G401.6 (cell line): ENCODE results near the gene ADAMTS2.

ENCODE experiments used
- FAIRE-seq: peaks from 2 replicates; lab custom pipeline; 2012; peaks lifted over from hg19 to GRCh38; lab: Jason Lieb, UNC

The ADAMTS2 gene

GRCh38 chr5:179266291-179267070, 78.8 kb downstream of the ADAMTS2 start:
- no peak for FAIRE-seq

- FAIRE-seq: no peak
These were observed 79.6 kb downstream of the ADAMTS2 start for GRCh38 chr5:179265514-179266290.

- FAIRE-seq: no peak
These were observed 80.3 kb downstream of the ADAMTS2 start for GRCh38 chr5:179264783-179265513.

- FAIRE-seq: no peak
These were observed 81.0 kb downstream of the ADAMTS2 start for GRCh38 chr5:179264053-179264782.

GRCh38 chr5:179263391-179264052, 81.7 kb downstream of the ADAMTS2 start:
- FAIRE-seq: no peak

GRCh38 chr5:179262126-179262920, 82.9 kb downstream of the ADAMTS2 start:
- no peak for FAIRE-seq

GRCh38 chr5:179261301-179262125, 83.7 kb downstream of the ADAMTS2 start:
- no peak for FAIRE-seq

GRCh38 chr5:179260324-179261070, 84.8 kb downstream of the ADAMTS2 start:
- FAIRE-seq: no peak

GRCh38 chr5:179259731-179260323, 85.4 kb downstream of the ADAMTS2 start:
- no peak for FAIRE-seq

- FAIRE-seq: no peak
These were observed 86.1 kb downstream of the ADAMTS2 start for GRCh38 chr5:179258922-179259730.

- no peak for FAIRE-seq
These were observed 87.0 kb downstream of the ADAMTS2 start for GRCh38 chr5:179258001-179258921.

GRCh38 chr5:179257176-179257682, 88.0 kb downstream of the ADAMTS2 start:
- FAIRE-seq: no peak

GRCh38 chr5:179256328-179257175, 88.7 kb downstream of the ADAMTS2 start:
- FAIRE-seq: no peak

- no peak for FAIRE-seq
These were observed 89.5 kb downstream of the ADAMTS2 start for GRCh38 chr5:179255527-179256327.
